Esophagus squamous epithelium (tissue), 4 donors: ENCODE results near the gene CAMKMT.

Source experiments
- CTCF ChIP-seq, 6 experiments: fragments of 450-650 bp in 4 of 6; fragments of 200-600 bp in 2 of 6; sonication (generic) in 2 of 6; IDR thresholded peaks; one replicate each; pipeline ENCODE4 v1.5.1; 2016 to 2019; ENCODE audit warnings: antibody characterized with exemption in 6 of 6, mild to moderate bottlenecking in 4 of 6, moderate library complexity in 4 of 6
- POLR2A ChIP-seq, 4 donors: fragments of 450-650 bp; IDR thresholded peaks; one replicate each; pipeline ENCODE4 v1.6.1; 2017; ENCODE audit warnings: antibody characterized with exemption in 4 of 4, mild to moderate bottlenecking in 4 of 4, moderate library complexity in 3 of 4

DNA sequence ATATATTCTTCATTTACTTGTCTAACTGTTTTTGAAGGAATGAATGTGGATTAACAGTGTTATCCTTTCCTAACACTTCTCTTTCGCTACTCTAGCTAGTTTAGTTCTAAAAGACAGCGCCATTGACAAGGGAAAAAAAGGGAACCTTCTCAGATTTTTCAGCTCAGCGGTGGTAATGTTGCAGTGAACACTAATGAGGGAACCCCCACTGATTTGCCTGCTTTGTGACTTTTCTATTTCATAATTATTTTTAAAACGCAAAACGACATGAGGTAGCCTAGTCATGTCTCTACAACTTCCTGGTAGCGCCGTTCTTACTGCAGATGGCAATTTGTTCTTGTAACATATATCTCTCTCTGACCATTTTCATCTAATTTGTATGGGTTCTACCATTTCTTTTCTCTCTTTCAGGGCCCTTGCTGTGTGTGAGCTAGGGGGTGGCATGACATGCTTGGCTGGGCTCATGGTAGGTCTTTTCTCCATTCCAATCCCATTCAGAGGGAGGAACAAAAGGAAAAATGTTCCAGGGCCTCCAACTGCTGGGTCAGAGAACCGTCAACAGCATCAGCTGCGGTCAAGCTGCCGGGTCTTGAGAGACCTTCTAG, 344.2 kb downstream of the CAMKMT start:
- TF ChIP-seq POLR2A (IDR thresholded peaks at IDR 0.05) (no peak), CTCF (IDR thresholded peaks at IDR 0.05) (no peak)
